Hematopoietic multipotent progenitor cell treated with erythropoietin and hydrocortisone succinate and interleukin-3 and kit ligand, for 4 days (in vitro differentiated cells): ENCODE results near the gene TP63.

ENCODE experiments used
- DNase-seq: peaks from one replicate; pipeline ENCODE4 v3.0.0-alpha.2; 2015

Gene TP63

DNA sequence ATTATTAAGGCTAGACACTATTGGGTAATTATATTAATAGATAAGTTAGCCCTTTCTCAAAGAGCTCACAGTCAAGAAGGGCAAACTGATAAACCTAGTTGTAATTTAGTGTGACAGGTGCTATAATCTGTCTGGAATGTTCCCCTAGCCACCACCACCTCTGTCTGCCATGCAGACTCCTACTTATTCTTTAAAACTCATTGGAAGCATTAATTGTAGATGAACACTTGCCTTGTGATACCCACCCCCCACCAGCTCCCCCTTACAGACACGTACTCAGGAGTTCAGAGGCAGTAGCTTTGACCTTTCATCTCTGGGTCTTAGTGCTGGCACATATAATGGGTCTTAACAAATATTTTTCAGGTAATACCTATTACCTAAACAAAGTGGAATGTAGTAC, 195.9 kb downstream of the TP63 start:
- no peak for DNase-seq

DNA sequence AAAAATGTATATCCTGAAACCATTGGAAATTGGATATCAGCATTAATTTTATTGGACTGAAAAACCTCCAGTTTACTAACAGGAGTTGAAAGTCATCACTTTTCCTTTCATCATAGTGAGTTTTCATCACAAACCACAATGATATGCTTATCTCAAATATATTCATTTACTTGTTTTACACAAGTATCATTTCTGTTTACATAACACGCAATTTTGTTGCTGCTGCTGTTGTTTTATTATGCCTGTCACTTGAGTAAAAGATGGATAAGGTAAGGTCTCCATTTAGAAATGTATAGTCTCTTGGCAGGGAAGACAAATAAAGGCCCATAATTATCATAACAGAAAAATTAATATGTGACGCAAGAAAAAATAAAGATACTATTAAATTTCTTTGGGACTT, 199.2 kb downstream of the TP63 start:
- DNase-seq: no peak

DNA sequence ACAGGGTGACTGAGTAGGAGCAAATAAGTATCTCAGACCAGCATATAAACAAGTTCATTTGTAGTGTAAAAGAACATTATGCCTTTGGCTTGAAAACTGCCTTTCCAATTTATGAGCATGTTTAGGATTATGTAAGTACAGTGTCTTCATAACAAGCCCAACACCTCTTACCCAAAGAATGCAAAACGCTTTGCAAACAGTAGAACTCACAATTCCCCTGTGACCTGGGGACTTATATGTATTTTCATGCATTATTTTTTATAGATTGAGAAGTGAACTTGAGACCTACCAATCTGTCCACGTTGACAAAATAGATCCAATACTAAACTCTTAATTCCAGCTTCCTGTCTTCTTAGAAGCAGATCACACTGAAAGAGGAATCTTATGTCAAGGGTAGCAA, 202.1 kb downstream of the TP63 start:
- no peak for DNase-seq

DNA sequence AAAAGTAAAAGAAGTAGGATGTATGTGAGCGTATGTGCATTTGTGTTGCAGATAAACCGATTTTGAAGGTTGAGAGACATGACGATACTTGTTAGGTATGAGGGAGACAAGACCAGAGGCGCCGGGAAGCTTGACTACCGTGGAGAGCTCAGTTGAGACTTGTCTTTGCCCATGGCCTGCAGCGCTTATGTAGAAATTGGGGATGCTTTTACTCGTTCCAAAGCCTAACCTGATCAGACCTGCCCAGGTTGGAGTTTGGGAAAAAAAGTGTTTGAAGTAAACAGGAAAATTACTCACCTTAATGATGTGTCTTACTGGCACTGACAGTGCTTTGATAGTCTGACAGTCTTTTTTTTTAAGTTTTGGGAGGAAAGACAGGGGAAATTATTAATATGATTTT, 202.8 kb downstream of the TP63 start:
- no peak for DNase-seq

DNA sequence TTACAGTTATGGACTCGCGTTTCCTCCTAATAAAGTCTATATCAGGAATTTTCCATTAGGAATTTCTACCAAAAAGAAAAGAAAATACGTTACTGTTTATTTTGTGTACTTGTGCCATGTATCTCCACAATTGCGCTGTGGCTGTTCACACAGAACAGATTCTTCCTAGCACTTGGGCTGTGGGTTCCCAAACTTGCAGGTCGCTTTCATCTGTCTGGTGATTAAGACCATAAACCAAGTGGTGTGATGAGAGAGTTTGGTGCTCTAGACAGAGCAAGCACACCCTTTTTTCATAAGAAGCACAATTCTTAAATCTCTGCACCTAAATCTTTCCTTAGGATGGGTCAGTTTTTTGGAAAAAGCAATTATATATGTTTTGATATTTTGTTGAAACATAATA, 203.3 kb downstream of the TP63 start:
- DNase-seq: no peak

DNA sequence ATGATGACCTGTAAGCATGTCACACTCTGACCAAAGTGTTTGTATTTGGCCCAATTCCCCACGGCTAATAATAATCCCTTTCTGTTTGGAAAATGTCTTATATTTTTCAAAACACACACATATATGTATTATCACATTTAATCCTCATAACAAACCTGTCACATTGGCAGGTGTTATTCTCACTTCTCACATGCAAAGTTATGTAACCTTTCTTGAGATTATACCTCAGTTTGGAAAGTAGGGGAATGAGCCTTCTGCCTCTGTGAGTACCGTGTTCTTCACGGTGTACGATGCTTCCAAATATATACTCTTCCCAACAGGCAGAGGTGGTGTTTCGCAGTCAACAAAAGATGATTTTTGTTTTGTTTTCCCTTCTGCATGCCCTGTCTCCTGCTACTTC, 205.6 kb downstream of the TP63 start:
- no peak for DNase-seq

DNA sequence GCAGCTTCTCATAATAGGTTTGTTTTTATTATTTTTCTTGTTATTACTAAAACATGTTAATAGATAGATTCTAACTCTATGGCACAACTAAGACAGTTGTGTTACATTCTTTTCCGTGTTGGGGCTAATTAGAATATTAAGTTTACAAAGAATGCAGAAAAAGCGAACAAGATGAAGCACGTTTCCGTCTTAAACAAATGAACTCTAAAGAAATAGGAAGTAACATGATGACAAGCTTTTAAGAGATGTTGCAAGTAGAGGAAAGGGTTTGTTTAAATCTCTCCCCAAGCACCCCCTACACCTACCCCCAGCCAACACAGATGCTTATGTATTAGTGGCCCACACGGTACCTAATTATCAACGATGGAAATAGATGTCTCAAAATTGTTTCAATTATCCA, 207.1 kb downstream of the TP63 start:
- peak; percentile 4 for DNase-seq

DNA sequence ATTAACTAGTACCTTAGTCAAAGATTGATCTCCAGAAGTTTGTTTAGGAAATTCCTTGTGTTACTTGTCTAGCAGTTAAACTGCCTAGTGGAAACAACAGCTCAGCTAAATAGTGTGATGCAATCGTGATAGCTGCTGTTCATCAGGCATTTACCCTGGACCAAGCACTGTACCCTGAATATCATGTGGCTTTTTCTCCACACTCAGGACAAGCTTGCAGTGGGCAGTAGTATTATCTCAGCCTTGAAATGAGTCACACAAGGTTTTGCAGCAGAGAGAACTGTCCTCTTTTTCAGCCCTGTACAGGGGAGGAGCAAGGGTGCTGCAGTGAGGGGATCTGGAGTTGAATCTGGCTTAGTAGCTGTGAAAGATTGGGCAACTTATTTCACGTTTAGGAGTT, 208.4 kb downstream of the TP63 start:
- DNase-seq: no peak

DNA sequence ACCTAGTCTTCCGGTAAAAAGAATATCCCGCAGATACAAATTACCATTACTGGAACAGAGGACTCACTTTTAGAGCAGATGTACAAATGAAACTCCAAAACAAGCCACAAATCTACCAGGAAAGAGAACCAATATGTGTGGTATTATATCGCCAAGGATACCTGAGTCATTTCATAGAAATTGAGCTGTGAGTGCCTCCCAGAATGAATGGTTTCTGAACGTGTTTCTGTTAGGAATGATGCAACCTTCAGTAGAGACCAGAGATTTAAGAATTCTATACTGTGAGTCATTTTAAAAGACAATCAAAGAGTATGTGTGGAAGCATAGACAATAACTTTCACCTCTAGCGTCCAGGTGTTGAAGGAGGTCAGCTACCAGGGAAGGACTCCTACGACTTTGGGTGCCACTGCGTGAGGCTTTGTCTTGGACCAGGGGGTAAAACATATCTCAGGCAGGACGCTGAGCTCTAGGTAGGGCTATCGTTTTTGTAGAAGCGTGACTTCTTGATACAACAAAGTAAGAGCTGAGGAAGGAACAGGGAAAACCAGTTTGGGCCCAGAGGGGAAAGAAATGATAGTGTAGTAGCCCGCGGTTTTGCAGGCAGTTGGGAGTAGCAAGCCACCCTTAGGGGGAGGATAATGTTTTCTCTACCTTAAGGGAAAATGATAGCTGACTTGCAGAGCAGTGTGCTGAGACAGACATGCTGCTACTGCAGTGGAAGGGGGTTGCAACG, 210.4 kb downstream of the TP63 start:
- no peak for DNase-seq

DNA sequence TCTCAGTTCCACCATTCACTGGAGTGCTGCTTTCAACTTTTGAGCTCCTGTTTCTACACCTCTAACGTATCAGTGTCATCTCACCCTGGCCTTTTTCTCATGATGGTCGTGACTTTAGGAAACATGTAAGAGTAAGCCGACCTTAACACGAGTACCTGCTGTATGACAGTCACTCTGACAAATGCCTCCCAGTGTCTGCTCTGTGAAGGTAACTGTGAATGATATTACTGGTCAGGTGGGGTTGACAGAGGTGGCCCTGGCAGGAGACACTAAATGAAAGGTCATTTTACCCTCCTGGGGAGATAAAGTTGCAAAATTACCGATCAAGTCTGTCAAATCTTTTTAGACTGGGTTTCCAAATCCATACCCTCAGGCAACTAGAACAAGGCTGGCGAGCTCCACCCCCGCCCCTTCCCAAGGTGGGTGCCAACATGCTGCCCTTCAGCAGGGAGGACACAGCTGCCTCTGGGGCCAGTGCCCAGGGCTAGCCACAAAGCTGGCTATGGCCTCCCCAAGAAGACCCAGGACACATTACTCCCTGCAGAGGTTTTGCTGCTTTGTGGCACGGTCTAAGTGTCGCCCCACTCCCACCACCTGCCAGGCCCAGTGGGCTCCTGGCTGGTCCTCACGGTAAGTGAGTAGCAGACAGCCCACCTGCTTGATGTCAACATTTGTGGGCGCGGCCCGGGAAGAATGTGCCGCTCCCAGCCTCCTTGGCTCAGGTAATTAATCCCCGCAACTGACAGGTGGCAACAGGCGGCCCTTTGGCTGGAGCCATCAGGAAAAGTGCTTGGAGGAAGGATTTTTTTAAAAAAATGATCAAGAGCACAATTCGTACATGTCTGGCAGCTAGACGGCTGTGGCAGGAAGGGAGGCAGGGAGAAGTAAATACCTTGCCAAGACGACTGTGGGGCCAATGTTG, 211.8 kb downstream of the TP63 start:
- DNase-seq: no peak

DNA sequence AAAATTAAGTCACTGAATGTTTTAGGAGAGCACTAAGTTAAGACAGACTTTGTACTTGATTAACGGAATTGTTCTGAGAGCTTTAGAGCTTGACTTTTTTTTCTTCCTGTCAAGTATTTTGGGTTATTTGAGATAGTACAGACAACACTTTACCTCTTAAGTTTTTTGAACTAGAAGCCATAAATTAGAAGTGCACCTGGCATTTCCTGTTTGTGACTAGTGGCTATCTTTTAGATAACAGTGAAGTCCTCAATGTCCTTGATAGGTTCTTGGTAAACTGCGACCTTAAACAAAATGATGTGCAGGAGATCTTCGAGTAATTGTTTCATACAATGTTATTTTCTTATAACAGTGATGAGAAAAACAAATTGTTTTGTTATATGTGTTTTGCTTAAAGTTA, 213.9 kb downstream of the TP63 start:
- DNase-seq: no peak

DNA sequence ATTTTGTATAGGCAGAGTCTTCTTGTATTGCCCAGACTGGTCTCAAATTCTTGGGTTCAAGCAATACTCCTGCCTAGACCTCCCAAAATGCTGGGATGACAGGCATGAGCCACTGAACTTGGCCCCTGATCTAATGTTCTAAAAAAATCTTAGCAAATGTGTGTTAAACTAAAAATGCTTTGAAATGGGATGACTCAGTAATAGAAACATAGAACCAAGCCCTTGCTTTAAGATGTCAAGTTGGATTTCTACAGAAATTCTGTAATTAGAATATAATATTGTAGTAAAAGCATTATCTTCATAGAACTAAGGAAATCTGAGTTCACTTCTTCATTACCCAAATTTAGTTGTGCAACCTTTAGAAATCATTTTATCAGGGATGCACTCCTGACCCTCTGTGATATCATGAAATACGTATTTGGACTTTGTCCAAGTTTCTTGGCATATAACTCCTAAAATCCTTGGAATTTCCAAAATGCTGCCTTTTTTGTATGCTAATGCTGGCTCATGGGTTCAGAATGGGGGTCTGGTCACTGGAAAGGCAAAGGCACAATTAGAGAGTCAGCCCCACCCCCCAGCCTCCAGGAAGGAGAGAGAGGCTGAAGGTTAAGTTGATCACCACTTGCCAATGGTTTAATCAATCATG, 217.3 kb downstream of the TP63 start:
- no peak for DNase-seq

DNA sequence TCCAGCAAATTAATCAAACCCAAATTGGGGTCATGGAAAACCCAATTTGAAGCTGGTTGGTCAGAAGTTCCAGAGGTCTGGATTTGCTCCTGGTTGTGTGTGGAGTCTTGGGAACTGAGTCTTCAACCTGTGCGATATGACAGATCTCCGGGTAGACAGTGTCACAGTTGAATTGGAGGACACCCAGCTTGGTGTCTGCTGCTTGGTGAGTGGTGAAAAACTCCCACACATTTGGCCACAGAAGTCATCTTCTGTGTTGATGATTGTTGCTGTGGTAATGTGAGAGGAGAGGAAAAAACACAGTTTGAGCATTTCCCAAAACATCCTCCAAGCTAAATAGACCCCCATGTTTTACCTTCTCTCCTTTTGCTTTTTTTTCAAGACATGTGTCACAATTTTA, 218.1 kb downstream of the TP63 start:
- DNase-seq: no peak

DNA sequence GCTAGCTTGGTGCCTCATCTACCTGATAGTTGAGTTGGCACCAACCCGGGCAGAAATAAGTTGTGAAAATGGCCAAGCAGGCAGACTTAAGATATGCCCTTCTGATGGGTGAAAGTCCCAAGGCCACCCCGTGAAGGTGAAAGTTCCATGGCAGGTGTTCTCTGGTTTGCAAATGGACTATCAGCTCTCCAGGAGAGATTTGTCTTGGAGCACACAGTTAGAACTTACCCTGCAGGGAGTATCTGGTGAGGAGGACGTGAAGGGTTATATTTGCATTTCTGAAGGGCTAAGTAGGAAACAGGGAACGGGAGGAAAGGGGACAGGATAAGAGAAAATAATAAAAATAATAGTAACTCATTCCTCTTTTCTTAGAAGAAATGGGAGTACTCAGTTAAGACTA, 220.5 kb downstream of the TP63 start:
- DNase-seq: no peak

DNA sequence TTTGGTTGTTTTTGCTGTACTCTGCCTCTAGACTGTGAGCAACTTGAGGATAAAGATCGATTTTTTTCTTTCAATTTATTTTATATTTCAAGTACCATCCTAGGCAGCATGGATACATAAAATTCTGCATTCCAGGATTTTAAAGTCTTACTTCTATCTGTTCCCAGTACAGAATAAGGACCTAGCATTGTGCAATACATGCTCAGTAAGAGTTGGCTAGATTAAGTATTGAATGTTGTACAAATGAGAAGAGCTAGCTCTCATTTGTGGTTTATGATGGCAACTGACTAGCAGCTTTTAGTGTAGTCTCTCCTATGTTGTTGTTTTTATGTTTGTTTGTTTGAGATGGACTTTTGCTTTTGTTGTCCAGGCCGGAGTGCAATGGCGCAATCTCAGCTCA, 222.7 kb downstream of the TP63 start:
- no peak for DNase-seq

DNA sequence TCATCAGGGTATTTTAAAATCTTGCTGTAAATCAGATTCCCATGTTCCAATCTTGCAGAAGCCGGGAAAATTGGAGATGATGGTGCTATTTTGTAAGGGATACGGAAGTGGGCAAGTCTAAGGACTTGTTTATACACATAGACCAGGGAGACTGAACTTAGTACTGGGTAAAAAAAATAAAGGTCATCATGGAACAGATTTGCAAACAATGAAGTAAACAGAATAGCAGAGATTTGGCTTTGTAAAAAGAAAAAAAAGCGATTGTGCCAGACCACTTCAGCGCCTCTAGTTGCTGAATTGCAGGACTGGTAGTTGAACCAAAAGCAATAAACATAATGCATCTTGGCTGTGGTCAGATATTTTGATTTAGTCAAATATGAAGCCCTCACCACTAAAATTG, 229.1 kb downstream of the TP63 start:
- DNase-seq: no peak

DNA sequence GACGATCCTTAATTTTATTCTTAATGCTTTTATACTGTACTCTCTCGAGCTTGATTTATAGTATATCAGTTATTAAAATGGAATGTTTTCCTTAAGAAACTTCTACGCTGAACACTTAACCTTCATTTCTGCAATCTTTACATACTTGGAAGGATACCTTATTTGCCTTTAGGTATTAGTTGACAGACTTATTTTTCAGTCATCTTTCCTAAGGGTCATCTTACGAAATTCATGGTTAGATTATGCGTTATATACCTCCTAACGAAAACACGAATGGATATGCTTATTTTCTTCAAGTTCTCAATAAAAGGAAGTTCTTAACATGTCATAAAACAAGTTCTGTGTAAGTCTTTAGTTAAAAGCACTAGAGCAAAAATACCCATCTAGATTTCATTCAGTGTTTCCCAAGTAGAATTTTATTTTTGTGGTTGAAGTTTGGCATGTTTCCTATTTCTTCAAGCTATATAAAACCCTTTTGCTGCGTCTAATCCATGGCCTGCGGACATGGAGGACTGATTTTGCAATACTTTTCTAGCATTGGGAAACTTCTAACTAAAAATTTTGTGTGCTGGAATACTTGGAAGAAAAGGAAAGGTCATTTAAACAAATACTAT, 231.3 kb downstream of the TP63 start:
- no peak for DNase-seq

DNA sequence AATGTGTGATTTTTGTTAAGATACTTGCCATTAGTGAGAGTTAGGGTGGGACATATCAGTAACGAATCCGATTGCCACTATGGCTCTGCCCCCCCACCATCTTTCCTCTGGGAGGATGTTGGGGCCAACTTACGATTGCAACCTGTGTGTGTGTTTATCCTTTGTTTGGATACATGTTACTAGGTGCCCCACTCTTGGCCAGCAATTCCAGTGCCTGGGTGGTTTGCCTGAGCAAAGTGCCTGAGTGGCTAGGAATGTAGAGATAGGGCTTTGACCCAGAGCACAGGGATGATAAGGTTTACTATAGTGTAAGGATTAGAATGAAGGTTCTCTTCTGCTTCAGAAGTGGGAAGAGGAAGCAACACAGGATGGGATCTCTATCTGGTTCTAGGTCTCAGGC, 231.8 kb downstream of the TP63 start:
- DNase-seq: no peak

DNA sequence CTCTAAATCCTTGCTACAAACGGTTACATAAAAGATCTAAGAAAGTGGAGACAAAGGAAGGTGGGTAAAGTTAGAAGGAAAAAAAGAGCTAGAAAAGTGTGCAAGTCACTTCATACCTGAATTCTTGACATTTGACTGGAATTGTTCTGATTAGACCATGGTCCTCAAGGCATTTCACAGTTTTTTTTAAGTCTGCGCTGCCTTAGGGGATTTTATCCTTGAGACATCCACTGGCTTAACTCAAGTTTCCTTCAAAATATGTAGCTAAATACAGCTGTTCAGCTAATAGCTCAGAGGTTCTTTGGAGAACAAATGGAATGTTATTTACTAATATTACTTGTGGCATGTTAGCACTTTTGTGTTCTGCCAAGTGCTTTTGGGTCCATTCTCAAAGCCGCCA, 236.9 kb downstream of the TP63 start:
- DNase-seq: no peak

DNA sequence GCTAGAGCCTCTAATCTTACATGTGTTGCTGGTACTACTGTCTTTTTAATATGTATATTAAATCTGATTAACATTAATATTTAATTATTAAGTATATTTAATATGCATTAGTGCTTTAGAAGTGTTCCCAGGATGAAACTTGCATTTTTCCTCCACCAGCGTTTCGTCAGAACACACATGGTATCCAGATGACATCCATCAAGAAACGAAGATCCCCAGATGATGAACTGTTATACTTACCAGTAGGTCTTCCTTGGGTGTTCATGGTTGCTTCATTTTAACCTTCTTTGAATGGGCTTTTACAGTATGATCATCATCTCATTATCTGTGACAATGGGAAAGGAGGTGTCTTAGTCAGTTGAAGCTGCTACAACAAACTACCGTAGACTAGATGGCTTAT, 238.0 kb downstream of the TP63 start:
- DNase-seq: no peak

DNA sequence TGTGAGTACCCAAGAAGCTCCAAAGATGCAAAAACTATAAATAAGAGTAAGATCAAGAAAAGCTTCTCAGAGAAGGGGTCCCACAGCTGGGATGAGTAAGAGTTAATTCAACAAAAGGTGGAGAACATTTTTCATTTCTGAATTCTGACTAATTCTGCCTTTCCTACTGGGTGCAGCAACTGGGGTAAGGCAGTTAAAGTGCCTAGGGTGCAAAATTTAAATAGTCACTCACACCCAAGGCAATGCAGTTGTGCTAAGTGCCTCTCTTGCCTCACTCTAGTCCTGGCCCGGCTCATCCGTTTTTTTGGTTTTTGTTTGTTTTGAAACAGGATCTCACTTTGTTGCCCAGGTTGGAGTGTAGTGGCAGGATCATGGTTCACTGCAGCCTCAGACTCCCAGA, 240.2 kb downstream of the TP63 start:
- no peak for DNase-seq

DNA sequence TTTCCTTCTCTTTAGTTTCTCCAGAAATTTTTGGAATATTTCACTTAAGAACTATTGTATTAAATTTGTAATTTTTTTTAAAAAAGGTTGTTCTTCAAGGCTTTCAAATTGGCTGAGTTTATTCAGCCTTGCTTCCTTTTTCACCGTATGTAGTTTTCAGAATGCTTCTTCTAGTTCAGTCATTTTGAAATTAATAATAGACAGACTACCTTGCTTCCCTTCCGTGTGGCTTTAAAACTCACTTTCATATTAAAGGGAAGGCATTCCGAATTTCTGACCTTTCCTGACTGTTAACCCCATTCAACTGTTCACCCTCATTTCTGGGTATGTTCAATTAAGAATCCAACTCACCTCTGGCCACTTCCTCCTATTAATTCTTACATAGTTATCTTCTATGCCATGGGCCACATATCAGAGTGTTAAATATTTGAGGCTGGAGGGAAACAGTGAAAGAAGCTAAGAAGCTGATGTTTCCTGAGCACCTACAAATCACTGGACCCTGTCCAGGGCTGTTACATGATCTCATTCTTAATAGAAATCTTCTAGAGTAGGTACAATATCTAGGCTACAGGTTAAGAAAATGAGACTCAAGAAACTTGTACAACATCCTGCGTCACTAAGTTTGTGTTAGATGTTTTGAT, 252.0 kb downstream of the TP63 start:
- DNase-seq: no peak

DNA sequence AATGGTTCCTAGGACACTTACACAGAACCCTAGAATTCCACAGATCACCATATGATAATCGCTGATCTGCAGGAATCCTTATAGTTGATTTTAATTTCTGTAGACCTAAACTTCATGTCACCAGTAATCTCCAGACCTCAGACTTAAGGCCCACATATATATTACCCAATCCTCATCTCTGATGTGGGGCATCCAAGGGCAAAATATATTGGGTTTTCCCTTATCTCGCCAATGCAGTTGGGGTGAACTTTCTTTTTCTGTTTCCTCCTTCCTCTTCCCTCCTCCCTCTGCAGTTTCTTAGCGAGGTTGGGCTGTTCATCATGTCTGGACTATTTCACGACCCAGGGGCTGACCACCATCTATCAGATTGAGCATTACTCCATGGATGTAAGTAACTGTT, 259.3 kb downstream of the TP63 start:
- peak; percentile 92 for DNase-seq
